GM23248 (cell line): Measurements from ENCODE around the gene GINM1. TPM values are rescaled to one million over a fixed set of nuclear protein-coding genes. Genes with fewer than 3 reads are reported as not detected.

Experiments
- DNase-seq: peaks from one replicate; pipeline ENCODE4 v3.0.0-alpha.2; 2015
- H2AFZ ChIP-seq: fragments of 200-600 bp; sonication (generic); 2 replicates; pipeline ENCODE4 v1.6.1; 2016; ENCODE audit warnings: antibody characterized with exemption
- H3F3A ChIP-seq: fragments of 200-600 bp; sonication (generic); 2 replicates; pipeline ENCODE4 v1.6.1; 2016; ENCODE audit warnings: mild to moderate bottlenecking, antibody characterized with exemption, mixed run types; ENCODE audit not compliant: insufficient read depth
- H3K27ac ChIP-seq: fragments of 200-600 bp; sonication (generic); 2 replicates; pipeline ENCODE4 v1.5.1; 2016; ENCODE audit warnings: mild to moderate bottlenecking
- H3K27me3 ChIP-seq: fragments of 200-600 bp; sonication (generic); replicated peaks from 2 replicates; pipeline ENCODE4 v1.6.1; 2016; ENCODE audit warnings: mild to moderate bottlenecking; ENCODE audit not compliant: insufficient read depth
- H3K36me3 ChIP-seq: fragments of 200-600 bp; sonication (generic); 2 replicates; pipeline ENCODE4 v1.6.1; 2016; ENCODE audit warnings: low read depth, mild to moderate bottlenecking
- H3K4me1 ChIP-seq: fragments of 200-600 bp; sonication (generic); 2 replicates; pipeline ENCODE4 v1.6.1; 2016; ENCODE audit warnings: mild to moderate bottlenecking; ENCODE audit not compliant: insufficient read depth
- H3K4me2 ChIP-seq: fragments of 200-600 bp; sonication (generic); one replicate; pipeline ENCODE4 v1.6.1; 2016; ENCODE audit warnings: mild to moderate bottlenecking; ENCODE audit not compliant: unreplicated experiment
- H3K4me3 ChIP-seq: fragments of 200-600 bp; sonication (generic); 2 replicates; pipeline ENCODE4 v1.5.1; 2016; ENCODE audit warnings: mild to moderate bottlenecking
- H3K79me2 ChIP-seq: fragments of 200-600 bp; sonication (generic); 2 replicates; pipeline ENCODE4 v1.6.1; 2016; ENCODE audit warnings: mild to moderate bottlenecking; ENCODE audit not compliant: insufficient read depth
- H3K9ac ChIP-seq: fragments of 200-600 bp; sonication (generic); 2 replicates; pipeline ENCODE4 v1.6.1; 2016; ENCODE audit warnings: mild to moderate bottlenecking
- H3K9me2 ChIP-seq: fragments of 200-600 bp; sonication (generic); 2 replicates; pipeline ENCODE4 v1.6.1; 2016; ENCODE audit warnings: mixed run types, mild to moderate bottlenecking, moderate library complexity; ENCODE audit not compliant: insufficient read depth
- H3K9me3 ChIP-seq: fragments of 200-600 bp; sonication (generic); one replicate; pipeline ENCODE4 v1.6.1; 2017; ENCODE audit warnings: low read depth
- H4K20me1 ChIP-seq: fragments of 200-600 bp; sonication (generic); 2 replicates; pipeline ENCODE4 v1.6.0; 2016; ENCODE audit not compliant: insufficient read depth
- EZH2 ChIP-seq: fragments of 200-600 bp; sonication (generic); IDR thresholded peaks from 2 replicates; pipeline ENCODE4 v1.6.1; 2018; ENCODE audit warnings: antibody characterized with exemption, mild to moderate bottlenecking; ENCODE audit not compliant: insufficient read depth, poor library complexity, severe bottlenecking
- EZH2phosphoT487 ChIP-seq: fragments of 200-600 bp; sonication (generic); IDR thresholded peaks from 2 replicates; pipeline ENCODE4 v1.6.1; 2018; ENCODE audit warnings: antibody characterized with exemption, moderate library complexity, mild to moderate bottlenecking, low read depth; ENCODE audit not compliant: insufficient read depth
- WGBS, 2 experiments: methylation state at CpG; one replicate each; pipeline ENCODE4 v1.1.6; 2015 to 2017; ENCODE audit warnings: low lambda C conversion rate in 2 of 2, low coverage in 1 of 2; ENCODE audit errors: missing lambda C conversion rate in 2 of 2; 5-methylcytosine and 5-hydroxymethylcytosine counted together
- in situ Hi-C: fragments of 300-500 bp; cut with MboI; formaldehyde crosslinking; loops from 2 replicates; pipeline ENCODE4 v1.15.0; 2020
- polyA plus RNA-seq: library from polyadenylated mRNA; unstranded; fragments of >200 nt; fragmentation: Nextera tagmentation; extraction: Ambion mirVana; gene quantifications from 2 replicates; pipeline ENCODE4 v1.2.1, GENCODE V29; 2016
- small RNA-seq: library from RNA; depleted of rRNA; stranded (forward); fragments of <200 nt; gene quantifications from one replicate; pipeline ENCODE3, GENCODE V24; 2014; ENCODE audit warnings: low read depth, low replicate concordance
- total RNA-seq: library from RNA; depleted of rRNA; stranded (reverse); fragments of >200 nt; shearing (Covaris generic); gene quantifications from 2 replicates; pipeline ENCODE4 v1.2.3, GENCODE V29; 2014; rRNA removed

Gene GINM1
- total and polyA plus RNA-seq, 2 experiments from 2014 or later: 83.1 to 98.7 TPM

DNA sequence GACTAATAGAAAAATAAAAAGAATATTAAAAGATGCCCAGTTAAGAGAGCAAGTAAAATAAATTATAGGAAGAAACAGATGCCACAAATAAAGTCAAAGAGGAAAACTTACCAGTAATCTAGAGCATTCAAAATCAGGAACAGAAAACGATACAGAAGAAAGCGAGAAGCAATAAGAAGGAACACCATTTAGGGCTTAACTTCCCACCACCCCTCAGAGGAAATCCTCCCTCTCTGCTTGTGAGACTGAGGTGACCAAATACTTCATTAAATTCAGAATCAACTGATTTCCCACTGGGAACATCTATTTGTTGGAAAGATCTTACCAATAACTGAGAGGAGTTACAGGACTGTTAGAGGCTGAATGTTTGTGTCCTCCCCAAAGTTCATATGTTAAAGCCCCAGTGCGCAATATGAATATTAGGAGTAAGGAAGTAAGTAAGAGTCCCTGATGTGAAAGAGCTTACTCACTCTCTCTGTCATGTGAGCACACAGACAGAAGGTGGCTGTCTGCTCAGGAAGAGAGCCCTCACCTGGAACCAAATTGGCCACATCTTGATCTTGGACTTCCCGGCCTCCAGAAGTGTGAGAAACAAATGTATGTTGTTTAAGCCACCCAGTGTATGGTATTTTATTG lies 62.8 kb downstream of the GINM1 start:
- Histone ChIP-seq H3K4me2 (no peak overlapping the region), H3K79me2 (no peaks in the 10 kb centered on the region), H3K4me3 (no peak overlapping the region), H3K9me3 (no peaks in the 10 kb centered on the region), H3K9ac (no peak overlapping the region), H4K20me1 (no peaks in the 10 kb centered on the region), H3K27me3 (no peaks in the 10 kb centered on the region), H3K27ac (no peak overlapping the region), H3K36me3 (peaks cover 16% of the 10 kb centered on the region; the same call in 1 of the 2 replicates), H3F3A (no peaks in the 10 kb centered on the region), H3K9me2 (no peaks in the 10 kb centered on the region), H3K4me1 (no peaks in the 10 kb centered on the region), H2AFZ (no peak overlapping the region)
- TF ChIP-seq EZH2 (no peak), EZH2phosphoT487 (no peak)
- 97 to 98% methylated on average over 4 of the region's 4 CpGs for WGBS, 2 experiments
- DNase-seq: no peak
- in situ Hi-C loops: no loop called here

DNA sequence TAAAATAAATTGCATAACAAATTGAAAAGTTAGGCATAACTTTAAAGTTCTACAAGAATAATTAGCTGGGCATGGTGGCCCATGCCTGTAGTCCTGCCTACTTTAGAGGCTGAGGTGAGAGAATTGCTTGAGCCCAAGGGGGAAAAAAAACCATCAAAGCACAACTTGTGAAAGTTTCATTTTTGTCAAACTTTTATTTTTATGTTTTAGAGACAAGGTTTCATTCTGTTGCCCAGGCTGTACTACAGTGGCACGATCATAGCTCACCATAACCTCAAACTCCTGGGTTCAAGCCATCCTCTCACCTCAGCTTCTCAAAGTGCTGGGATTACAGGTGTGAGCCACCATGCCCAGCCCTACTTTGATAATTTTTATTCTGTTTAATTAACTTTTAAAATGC lies 68.1 kb downstream of the GINM1 start:
- no peaks in the 10 kb centered on the region for H3K4me1 ChIP-seq
- no peak for DNase-seq
- H3K4me3 ChIP-seq: no peak overlapping the region
- H3K9ac ChIP-seq: no peak overlapping the region
- no peak for TF ChIP-seq EZH2phosphoT487
- TF ChIP-seq EZH2: no peak
- no peaks in the 10 kb centered on the region for H3K9me3 ChIP-seq
- no peaks in the 10 kb centered on the region for H3F3A ChIP-seq
- H2AFZ ChIP-seq: no peak overlapping the region
- 94 to 100% methylated on average over 1 of the region's 1 CpG for WGBS, 2 experiments
- H3K27me3 ChIP-seq: no peaks in the 10 kb centered on the region
- H3K9me2 ChIP-seq: no peaks in the 10 kb centered on the region
- no peak overlapping the region for H3K27ac ChIP-seq
- H3K4me2 ChIP-seq: no peak overlapping the region
- H3K79me2 ChIP-seq: peaks cover 44% of the 10 kb centered on the region
- no peaks in the 10 kb centered on the region for H4K20me1 ChIP-seq
- in situ Hi-C loops: no loop called here
- peaks cover 19% of the 10 kb centered on the region; the same call in 1 of the 2 replicates for H3K36me3 ChIP-seq

DNA sequence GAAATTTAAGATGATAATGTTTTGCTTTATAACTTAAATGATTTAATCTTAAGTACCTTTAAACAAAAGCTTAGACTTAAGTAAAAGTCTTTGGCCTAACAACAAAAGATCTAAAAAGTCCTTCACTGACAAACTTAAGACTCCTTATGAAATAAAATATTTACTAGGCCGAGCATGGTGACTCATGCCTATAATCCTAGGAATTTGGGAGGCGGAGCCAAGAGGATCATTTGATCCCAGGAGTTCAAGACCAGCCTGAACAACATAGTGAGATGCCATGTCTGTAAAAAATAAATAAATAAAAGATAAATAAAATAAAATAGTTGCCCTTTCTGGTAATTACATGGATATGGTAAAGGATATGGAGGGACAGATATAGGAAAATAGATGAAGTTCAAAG lies 69.9 kb downstream of the GINM1 start:
- Histone ChIP-seq H3K4me3 (no peak overlapping the region), H3K36me3 (peaks cover 11% of the 10 kb centered on the region; the same call in 1 of the 2 replicates), H3K9me3 (no peaks in the 10 kb centered on the region), H3K9me2 (no peaks in the 10 kb centered on the region), H3K27me3 (no peaks in the 10 kb centered on the region), H3F3A (no peaks in the 10 kb centered on the region), H3K79me2 (peaks cover 62% of the 10 kb centered on the region), H2AFZ (no peak overlapping the region), H3K9ac (no peak overlapping the region), H3K27ac (no peak overlapping the region), H3K4me2 (no peak overlapping the region), H3K4me1 (no peaks in the 10 kb centered on the region), H4K20me1 (no peaks in the 10 kb centered on the region)
- no peak for TF ChIP-seq EZH2phosphoT487
- no peak for TF ChIP-seq EZH2
- DNase-seq: peak; percentile 68
- in situ Hi-C loops: no loop called here
- WGBS, 2 experiments: 53 to 57% methylated on average over 2 of the region's 2 CpGs

Small RNA genes within 50 kb of the gene (small RNA-seq; reads per million reads assigned to genes)
- gene RF00019: not detected
- not detected for gene RF00410
- gene RNU7-3P: not detected

Other genes starting within 250 kb of the GINM1 start
- 28.4 and 30.7 TPM in 2 replicates for gene TAB2, start 248.7 kb upstream of the GINM1 start, total RNA-seq
- 10.8 and 11.6 TPM in 2 replicates for gene TAB2, start 248.7 kb upstream of the GINM1 start, polyA plus RNA-seq
- gene SUMO4, start 166.1 kb upstream of the GINM1 start, total RNA-seq: 6.3 TPM in 1 of 2 replicates, not detected in the other
- 0.18 and 0.23 TPM in 2 replicates for gene SUMO4, start 166.1 kb upstream of the GINM1 start, polyA plus RNA-seq
- gene ZC3H12D, start 81.4 kb upstream of the GINM1 start, total RNA-seq: 0.54 TPM in 1 of 2 replicates, not detected in the other
- not detected in 2 replicates for gene ZC3H12D, start 81.4 kb upstream of the GINM1 start, polyA plus RNA-seq
- gene PPIL4, start 20.3 kb upstream of the GINM1 start, total RNA-seq: 32.2 and 43.5 TPM in 2 replicates
- 43.0 and 43.5 TPM in 2 replicates for gene PPIL4, start 20.3 kb upstream of the GINM1 start, polyA plus RNA-seq
- 30.9 and 34.8 TPM in 2 replicates for gene KATNA1, start 82.3 kb downstream of the GINM1 start, total RNA-seq
- 27.1 and 28.4 TPM in 2 replicates for gene KATNA1, start 82.3 kb downstream of the GINM1 start, polyA plus RNA-seq
- 18.1 and 20.2 TPM in 2 replicates for gene LATS1, start 151.7 kb downstream of the GINM1 start, total RNA-seq
- 11.5 and 12.8 TPM in 2 replicates for gene LATS1, start 151.7 kb downstream of the GINM1 start, polyA plus RNA-seq
- gene NUP43, start 180.2 kb downstream of the GINM1 start, total RNA-seq: 35.8 and 58.0 TPM in 2 replicates
- gene NUP43, start 180.2 kb downstream of the GINM1 start, polyA plus RNA-seq: 16.1 and 16.4 TPM in 2 replicates
- 132 and 165 TPM in 2 replicates for gene PCMT1, start 183.4 kb downstream of the GINM1 start, total RNA-seq
- gene PCMT1, start 183.4 kb downstream of the GINM1 start, polyA plus RNA-seq: 183 and 184 TPM in 2 replicates